AG04449 (cell line): ENCODE data around the gene SHC3.

Source experiments
- CTCF ChIA-PET: fragments of 350-600 bp; formaldehyde crosslinking; extraction: SDS; loops from one replicate; lab custom pipeline; 2021; ENCODE audit warnings: antibody characterized with exemption; lab: Yijun Ruan, JAX
- POLR2A ChIA-PET: fragments of 400-600, 350-600 bp; formaldehyde crosslinking; extraction: SDS; loops from one replicate; lab custom pipeline; 2020; ENCODE audit warnings: antibody characterized with exemption, inconsistent platforms; lab: Yijun Ruan, JAX
- DNase-seq: peaks from one replicate; pipeline ENCODE4 v3.0.0-alpha.2; 2010; ENCODE audit warnings: low read depth, low spot score
- H3K4me3 ChIP-seq: 2 replicates; pipeline ENCODE4 v1.5.1; 2011; ENCODE audit warnings: low read depth, mild to moderate bottlenecking, control low read depth, low read length
- TF ChIP-seq, protein P1 (sequence below): IDR thresholded peaks from one replicate; pipeline ENCODE4 v1.5.1; 2011; ENCODE audit warnings: mild to moderate bottlenecking, moderate library complexity, low read length, control low read depth, inconsistent platforms; ENCODE audit not compliant: insufficient read depth; ENCODE audit errors: missing control alignments

The SHC3 gene

GRCh38 chr9:89167788-89168187 is 10.8 kb downstream of the SHC3 start:
- DNase-seq = no peak
- ChIA-PET CTCF (no interaction called here), POLR2A (no interaction called here)
- TF ChIP-seq, protein P1, sequence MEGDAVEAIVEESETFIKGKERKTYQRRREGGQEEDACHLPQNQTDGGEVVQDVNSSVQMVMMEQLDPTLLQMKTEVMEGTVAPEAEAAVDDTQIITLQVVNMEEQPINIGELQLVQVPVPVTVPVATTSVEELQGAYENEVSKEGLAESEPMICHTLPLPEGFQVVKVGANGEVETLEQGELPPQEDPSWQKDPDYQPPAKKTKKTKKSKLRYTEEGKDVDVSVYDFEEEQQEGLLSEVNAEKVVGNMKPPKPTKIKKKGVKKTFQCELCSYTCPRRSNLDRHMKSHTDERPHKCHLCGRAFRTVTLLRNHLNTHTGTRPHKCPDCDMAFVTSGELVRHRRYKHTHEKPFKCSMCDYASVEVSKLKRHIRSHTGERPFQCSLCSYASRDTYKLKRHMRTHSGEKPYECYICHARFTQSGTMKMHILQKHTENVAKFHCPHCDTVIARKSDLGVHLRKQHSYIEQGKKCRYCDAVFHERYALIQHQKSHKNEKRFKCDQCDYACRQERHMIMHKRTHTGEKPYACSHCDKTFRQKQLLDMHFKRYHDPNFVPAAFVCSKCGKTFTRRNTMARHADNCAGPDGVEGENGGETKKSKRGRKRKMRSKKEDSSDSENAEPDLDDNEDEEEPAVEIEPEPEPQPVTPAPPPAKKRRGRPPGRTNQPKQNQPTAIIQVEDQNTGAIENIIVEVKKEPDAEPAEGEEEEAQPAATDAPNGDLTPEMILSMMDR = no peak
- H3K4me3 ChIP-seq = no peak overlapping the region

GRCh38 chr9:89166852-89167251 is 11.8 kb downstream of the SHC3 start:
- CTCF ChIA-PET = no interaction called here
- DNase-seq = no peak
- TF ChIP-seq, protein P1 = no peak
- H3K4me3 ChIP-seq = no peak overlapping the region
- POLR2A ChIA-PET = no interaction called here

GRCh38 chr9:89165880-89166279 is 12.7 kb downstream of the SHC3 start:
- TF ChIP-seq, protein P1 = no peak
- H3K4me3 ChIP-seq = no peak overlapping the region
- DNase-seq = no peak
- CTCF ChIA-PET = no interaction called here
- POLR2A ChIA-PET = no interaction called here

- CTCF ChIA-PET = no interaction called here
- DNase-seq = no peak
- H3K4me3 ChIP-seq = no peak overlapping the region
- TF ChIP-seq, protein P1 = no peak
- POLR2A ChIA-PET = no interaction called here
Measured at GRCh38 chr9:89165341-89165740, 13.3 kb downstream of the SHC3 start.

- TF ChIP-seq, protein P1 = no peak
- DNase-seq = no peak
- ChIA-PET CTCF (no interaction called here), POLR2A (no interaction called here)
- H3K4me3 ChIP-seq = no peak overlapping the region
Measured at GRCh38 chr9:89161221-89161620, 17.4 kb downstream of the SHC3 start.

GRCh38 chr9:89160806-89161205 is 17.8 kb downstream of the SHC3 start:
- DNase-seq = no peak
- ChIA-PET CTCF (no interaction called here), POLR2A (no interaction called here)
- H3K4me3 ChIP-seq = no peak overlapping the region
- TF ChIP-seq, protein P1 = no peak
